ENCODE data around the gene FLRT1. TPM values are rescaled to one million over a fixed set of nuclear protein-coding genes. Genes with fewer than 3 reads are reported as not detected.
A peak's percentile ranks its signal among the peaks of the same experiment; 100 is the strongest.

FLRT1 gene
- total RNA-seq, 2 experiments from 2014 or later: 0.05 to 0.23 TPM

DNA sequence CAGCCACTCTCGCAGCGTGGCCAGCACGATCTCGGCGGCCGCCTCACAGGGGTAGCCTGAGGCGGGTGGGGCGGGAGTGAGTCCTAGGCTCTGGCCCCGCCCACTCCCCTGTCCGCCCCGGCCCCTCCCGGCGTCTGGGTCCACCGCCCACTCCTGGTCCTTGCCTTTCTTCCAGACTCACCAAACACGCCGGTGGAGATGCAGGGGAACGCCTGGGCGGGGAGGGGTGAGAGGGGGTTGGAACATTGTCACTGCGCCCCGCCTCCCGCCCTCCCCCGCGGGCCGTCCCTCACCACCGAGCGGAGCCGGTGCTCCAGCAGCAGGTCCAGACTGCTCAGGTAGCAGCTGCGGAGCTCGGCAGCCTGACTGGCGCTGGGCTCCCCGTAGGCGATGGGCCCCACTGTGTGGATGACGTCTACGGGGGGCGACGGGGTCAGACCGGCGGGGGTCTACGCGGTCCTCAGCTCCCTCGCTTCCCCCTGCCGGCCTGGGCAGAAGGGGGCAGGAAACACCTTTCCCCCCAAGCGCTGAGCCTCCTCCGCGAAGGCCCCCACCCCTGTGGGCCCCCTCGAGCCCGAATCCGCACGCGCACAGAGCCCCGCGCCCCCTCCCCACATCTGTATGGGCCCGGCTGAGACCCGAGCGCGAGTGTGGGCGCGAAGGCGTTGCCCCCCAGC lies 36.2 kb upstream of the FLRT1 start:
- peaks cover 11% of the 10 kb centered on the region for H3K4me1 Mint-ChIP-seq
- no peak overlapping the region for H3K27ac Mint-ChIP-seq
- peaks cover 23% of the 10 kb centered on the region for H3K36me3 Mint-ChIP-seq (ENCODE audit: low read depth)
- H3K4me3 Mint-ChIP-seq: no peak overlapping the region
- peak; percentile 42 for DNase-seq
- H3K27me3 Mint-ChIP-seq: peaks cover 2% of the 10 kb centered on the region
- ChIA-PET POLR2A (interaction anchor here (0.9 to 2.4 kb wide), 6 partner anchors 8 to 301 kb away, joined by 3 to 11 read pairs (median 4); partner anchors contain the start of genes CATSPERZ and OTUB1), CTCF (interaction anchor here (0.7 to 4.9 kb wide), 12 partner anchors 12 to 232 kb away, joined by 3 to 107 read pairs (median 4); partner anchors contain the start of gene COX8A)
- H3K9me3 Mint-ChIP-seq: no peaks in the 10 kb centered on the region

DNA sequence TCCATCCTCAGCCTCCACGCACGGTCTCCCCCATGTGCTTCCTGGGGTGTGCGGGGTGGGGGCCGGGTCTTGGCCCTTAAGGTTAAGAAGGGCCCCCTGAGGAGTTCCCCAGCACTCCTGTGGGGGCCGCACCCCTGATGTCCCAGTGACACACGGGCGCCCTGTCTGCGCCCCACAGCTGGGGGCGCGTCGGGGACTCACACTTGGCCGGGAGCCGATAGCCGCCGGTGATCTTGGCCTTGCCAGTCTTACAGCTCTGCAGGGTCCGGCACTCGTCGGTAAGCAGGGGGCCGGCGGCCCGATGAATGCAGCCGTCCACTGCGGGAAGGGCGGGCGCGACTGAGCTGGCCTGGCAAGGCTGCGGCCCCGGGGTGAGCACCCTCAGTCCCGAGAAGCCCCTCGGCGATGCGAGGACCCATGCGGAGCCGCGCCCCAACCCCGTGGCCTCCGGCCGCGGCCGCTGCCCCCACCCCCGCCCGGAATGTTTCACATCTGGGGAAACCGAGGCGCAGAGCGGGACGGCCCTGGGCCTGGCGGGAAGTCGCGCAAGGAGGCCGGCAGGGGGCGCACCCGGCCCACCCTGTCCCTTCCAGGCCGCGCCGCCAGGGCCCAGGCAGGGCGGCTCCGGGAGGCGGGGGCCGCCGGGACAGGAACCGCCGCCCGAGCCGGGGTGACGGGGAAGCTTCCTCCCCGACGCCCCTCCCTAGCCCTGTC lies 35.5 kb upstream of the FLRT1 start:
- Mint-ChIP-seq H3K4me1 (peaks cover 11% of the 10 kb centered on the region), H3K27me3 (peaks cover 2% of the 10 kb centered on the region), H3K9me3 (no peaks in the 10 kb centered on the region), H3K27ac (no peak overlapping the region), H3K4me3 (no peak overlapping the region), H3K36me3 (ENCODE audit: low read depth) (peaks cover 17% of the 10 kb centered on the region)
- ChIA-PET POLR2A (interaction anchor here (0.7 to 2.4 kb wide), 11 partner anchors 9 to 317 kb away, joined by 3 to 11 read pairs (median 4); partner anchors contain the start of genes CATSPERZ, FERMT3, OTUB1 and TRMT112), CTCF (interaction anchor here (0.7 to 4.9 kb wide), 28 partner anchors 9 to 591 kb away, joined by 3 to 107 read pairs (median 4); partner anchors contain the start of genes CATSPERZ, COX8A, RCOR2 and STIP1)
- peak; percentile 79 for DNase-seq

DNA sequence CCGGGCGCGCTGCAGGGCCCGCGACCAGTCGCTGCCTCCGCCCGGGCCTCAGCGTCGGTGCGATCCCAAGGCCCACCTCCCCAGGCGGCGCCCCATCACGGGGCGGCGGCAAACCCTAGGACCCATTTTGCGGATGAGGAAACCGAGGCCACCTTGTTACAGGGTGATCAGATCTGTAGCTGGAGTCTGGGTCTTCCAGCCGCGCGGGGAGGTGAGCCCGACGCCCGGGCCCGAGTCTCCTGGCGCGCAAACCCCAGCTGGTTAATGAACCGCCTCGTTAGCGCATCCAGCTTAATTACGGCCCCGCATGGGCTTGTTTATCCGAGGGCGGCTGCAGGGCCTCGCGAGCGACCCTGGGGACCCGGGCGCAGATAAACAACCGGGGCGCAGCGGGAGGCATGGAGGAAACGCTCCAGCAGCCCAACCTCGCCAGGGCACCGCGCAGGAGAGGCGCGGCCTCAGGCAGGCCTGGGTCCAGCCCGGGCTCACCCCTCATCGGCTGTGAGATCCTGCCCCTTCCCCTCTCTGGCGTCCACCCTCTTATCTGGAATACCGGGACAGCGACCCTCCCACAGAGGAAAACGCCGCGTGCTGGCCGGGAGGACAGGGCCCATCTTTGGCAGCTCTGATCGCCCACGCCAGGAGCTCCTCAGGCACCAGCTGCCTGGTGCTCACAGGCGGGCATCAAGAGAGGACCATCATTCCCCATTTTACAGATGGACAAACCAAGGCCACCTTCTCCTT lies 34.8 kb upstream of the FLRT1 start:
- ChIA-PET POLR2A (interaction anchor here (0.7 to 2.4 kb wide), 10 partner anchors 10 to 316 kb away, joined by 3 to 11 read pairs (median 4); partner anchors contain the start of genes FERMT3, OTUB1 and TRMT112), CTCF (interaction anchor here (0.7 to 4.9 kb wide), 24 partner anchors 10 to 591 kb away, joined by 3 to 107 read pairs (median 4); partner anchors contain the start of genes CATSPERZ, COX8A, RCOR2 and STIP1)
- DNase-seq: no peak
- H3K9me3 Mint-ChIP-seq: no peaks in the 10 kb centered on the region
- H3K36me3 Mint-ChIP-seq (ENCODE audit: low read depth): peaks cover 14% of the 10 kb centered on the region
- no peak overlapping the region for H3K4me3 Mint-ChIP-seq
- H3K4me1 Mint-ChIP-seq: peaks cover 11% of the 10 kb centered on the region
- peaks cover 2% of the 10 kb centered on the region for H3K27me3 Mint-ChIP-seq
- no peak overlapping the region for H3K27ac Mint-ChIP-seq

DNA sequence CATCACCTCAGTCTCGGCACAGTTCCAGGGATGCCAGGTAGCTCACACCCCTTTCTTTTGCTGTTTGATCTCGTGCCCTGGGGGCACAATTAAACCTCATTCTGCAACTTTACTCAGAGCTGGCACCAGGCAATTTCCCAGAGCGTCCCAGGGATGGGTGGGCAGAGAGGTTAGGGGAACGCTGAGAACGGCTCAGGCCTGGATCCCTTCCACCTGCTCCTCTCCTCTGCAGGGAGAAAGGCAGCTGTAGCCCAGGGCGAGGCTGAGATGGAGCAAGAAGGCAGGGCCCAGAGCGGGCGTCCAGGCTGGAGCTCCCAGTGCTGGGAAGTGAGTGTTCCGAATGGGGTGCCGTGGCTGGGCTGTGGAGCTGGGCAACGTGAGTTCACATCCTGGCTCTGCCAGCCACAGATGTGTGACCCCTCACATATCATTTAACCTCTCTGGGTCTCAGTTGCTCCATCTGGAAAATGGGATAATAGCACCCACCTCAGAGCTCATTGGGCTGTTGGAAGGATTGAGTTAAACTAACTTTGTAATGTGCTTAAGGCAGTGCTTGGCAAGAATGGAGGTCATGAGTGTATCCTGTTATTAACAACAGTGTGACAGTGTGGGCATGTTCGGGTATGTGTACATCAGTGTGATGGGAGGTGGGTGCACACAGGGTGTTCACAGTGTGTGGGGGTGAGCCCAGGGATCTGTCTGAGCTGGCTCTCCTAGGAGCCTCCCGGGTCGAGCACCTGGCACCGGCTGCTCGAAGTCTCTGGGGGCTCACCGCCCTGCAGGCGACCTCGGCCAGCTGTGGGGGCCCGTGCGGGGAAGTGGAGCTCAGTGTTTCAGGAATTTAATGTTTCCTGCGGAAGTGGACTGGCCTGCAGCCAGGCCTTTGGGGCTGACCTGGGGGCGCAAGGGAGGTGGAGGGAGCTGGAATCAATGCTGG lies 34.0 kb upstream of the FLRT1 start:
- Mint-ChIP-seq H3K27ac (no peak overlapping the region), H3K36me3 (ENCODE audit: low read depth) (peaks cover 14% of the 10 kb centered on the region), H3K27me3 (peaks cover 9% of the 10 kb centered on the region), H3K9me3 (no peaks in the 10 kb centered on the region), H3K4me1 (peaks cover 11% of the 10 kb centered on the region), H3K4me3 (no peak overlapping the region)
- CTCF ChIA-PET: interaction anchor here (0.7 to 4.9 kb wide), 5 partner anchors 11 to 303 kb away, joined by 3 to 107 read pairs (median 7); partner anchors contain the start of gene CATSPERZ
- POLR2A ChIA-PET: interaction anchor here (0.7 to 2.4 kb wide), 7 partner anchors 11 to 205 kb away, joined by 3 to 11 read pairs (median 3); partner anchors contain the start of genes FERMT3 and OTUB1
- DNase-seq: no peak

DNA sequence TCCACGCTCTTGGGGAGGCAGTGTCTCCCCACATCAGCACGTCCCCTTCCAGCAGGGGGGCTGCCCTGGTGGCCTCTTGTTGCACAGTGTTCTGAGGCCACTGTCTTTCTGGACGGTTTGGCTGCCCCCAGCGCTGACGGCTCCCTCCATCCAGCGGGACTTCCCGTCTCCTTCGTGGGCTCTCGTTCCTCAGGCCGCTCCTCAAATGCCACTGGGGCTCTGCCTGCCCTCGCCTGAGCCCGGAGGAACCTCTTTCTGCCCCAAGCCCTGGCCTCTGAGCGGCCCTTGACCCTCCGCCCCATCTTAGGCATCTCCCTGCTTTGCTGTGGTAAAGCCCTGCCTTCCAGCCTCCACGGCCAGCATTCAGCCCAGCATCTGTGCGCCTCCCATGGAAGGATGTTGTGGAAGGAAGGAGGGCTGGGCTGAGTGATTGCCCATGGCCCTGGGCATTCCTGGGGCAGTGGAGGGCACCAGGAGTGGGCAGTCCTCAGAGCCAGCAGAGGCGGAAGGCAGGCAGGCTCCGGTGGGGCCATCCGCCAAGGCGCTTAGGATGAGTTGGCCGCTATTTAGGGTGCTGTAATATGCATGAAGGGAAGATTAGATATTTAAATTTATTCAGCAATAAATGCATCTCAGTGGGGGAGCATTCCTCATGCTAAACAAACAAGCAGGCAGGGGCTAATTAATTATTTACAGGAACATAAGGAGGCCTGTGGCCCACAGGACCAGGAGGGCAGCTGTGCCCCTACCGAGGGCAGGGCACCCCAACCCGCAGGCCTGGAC lies 31.7 kb upstream of the FLRT1 start:
- ChIA-PET CTCF (interaction anchor here (4.9 kb wide), 1 partner anchor 145 kb away, joined by 107 read pairs; no protein-coding TSS in a partner anchor), POLR2A (interaction anchor here (1.6 kb wide), 1 partner anchor 9 kb away, joined by 3 read pairs; no protein-coding TSS in a partner anchor)
- Mint-ChIP-seq H3K4me3 (no peak overlapping the region), H3K27ac (no peak overlapping the region), H3K27me3 (peaks cover 26% of the 10 kb centered on the region), H3K4me1 (peaks cover 12% of the 10 kb centered on the region), H3K36me3 (ENCODE audit: low read depth) (peaks cover 2% of the 10 kb centered on the region), H3K9me3 (no peaks in the 10 kb centered on the region)
- no peak for DNase-seq

DNA sequence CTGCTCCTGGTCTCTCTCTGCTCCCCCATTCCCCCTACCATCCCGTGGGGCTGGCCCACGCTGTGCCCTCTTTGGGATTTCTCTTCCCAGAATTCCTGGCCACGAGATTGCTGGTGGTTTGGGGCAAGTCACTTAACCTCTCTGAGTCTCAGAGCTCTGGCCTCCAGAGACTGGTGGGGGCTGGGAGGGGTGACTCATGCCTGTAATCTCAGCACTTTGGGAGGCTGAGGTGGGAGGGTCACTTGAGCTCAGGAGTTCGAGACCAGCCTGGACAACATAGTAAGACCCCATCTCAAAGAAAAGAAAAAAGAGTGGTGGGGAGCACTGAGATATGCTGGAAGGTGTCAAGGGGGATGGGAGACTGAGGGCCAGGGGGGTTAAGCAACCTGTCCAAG lies 31.1 kb upstream of the FLRT1 start:
- ChIA-PET CTCF (no interaction called here), POLR2A (interaction anchor here (1.6 kb wide), 1 partner anchor 10 kb away, joined by 3 read pairs; no protein-coding TSS in a partner anchor)
- Mint-ChIP-seq H3K4me1 (peaks cover 11% of the 10 kb centered on the region), H3K9me3 (no peaks in the 10 kb centered on the region), H3K36me3 (ENCODE audit: low read depth) (peaks cover 2% of the 10 kb centered on the region), H3K27me3 (peaks cover 26% of the 10 kb centered on the region), H3K27ac (no peak overlapping the region), H3K4me3 (no peak overlapping the region)
- DNase-seq: no peak

DNA sequence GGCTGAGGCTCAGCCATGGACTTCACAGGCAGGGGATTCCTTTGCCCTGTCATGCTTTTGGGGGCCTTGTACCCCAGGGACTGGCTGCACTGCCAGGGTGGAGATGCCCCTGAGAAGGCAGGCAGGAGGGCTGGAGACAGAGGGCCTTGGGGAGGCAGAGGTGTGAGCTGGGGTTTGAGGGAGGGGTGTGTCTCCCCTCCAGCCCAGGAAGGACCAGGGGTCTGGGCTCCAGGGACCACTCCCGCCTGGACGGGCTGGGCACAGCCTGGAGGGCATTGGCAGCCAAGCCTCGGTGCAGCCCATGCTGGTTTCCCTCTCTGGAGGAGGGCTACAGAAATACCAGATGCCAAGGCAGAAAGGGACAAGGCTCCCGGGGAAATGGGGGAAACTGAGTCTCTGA lies 30.0 kb upstream of the FLRT1 start:
- no peak for DNase-seq
- ChIA-PET POLR2A (interaction anchor here (1.6 kb wide), 1 partner anchor 11 kb away, joined by 3 read pairs; no protein-coding TSS in a partner anchor), CTCF (interaction anchor here (1.1 kb wide), 1 partner anchor 146 kb away, joined by 3 read pairs; no protein-coding TSS in a partner anchor)
- Mint-ChIP-seq H3K27me3 (peaks cover 26% of the 10 kb centered on the region), H3K27ac (no peak overlapping the region), H3K4me3 (no peak overlapping the region), H3K9me3 (peaks cover 7% of the 10 kb centered on the region), H3K4me1 (peaks cover 8% of the 10 kb centered on the region), H3K36me3 (ENCODE audit: low read depth) (peaks cover 2% of the 10 kb centered on the region)

DNA sequence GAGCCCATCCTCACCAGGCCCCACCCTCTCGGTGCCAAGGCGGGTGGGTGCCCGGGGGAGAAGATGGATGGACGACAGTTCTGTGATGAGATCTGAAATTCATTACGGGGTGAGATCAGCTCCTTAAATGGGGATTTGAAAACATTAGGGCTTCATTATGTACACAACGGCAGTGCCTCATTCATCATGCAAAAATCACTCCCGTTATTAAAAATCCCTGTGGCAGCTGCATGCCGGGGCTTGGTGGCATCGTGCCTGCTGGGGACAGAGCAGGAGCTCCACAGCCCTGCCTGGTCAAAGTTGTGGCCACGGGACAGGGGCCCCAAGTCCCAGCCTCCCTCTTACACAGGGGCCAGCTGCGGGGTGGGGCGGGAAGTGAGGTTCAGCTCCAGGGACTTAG lies 29.3 kb upstream of the FLRT1 start:
- peaks cover 24% of the 10 kb centered on the region for H3K27me3 Mint-ChIP-seq
- peaks cover 5% of the 10 kb centered on the region for H3K4me1 Mint-ChIP-seq

DNA sequence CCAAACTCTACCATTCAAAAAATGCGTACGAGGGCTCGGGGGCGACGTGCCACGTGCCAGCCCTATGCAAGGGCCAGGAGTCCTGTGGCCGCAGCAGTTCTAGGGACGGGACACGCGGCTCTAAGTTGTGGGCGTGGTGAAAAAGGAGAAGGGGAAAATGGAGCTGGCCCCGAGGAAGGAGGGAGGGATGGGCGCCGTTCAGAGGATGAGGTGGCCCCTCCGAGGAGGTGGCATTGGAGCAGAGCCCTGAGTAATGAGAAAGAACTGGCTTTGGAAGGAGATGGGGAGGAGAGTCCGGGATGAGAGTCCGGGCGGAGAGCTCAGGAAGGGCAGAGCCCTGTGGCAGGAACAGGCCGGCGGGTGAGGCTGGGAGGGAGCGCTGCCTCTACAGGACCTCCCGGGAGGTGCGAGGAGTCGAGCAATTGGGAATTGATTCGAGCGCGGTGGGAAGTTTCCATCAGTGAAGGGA lies 28.5 kb upstream of the FLRT1 start:
- Mint-ChIP-seq H3K27ac (no peak overlapping the region), H3K27me3 (peaks cover 24% of the 10 kb centered on the region), H3K36me3 (ENCODE audit: low read depth) (peaks cover 2% of the 10 kb centered on the region), H3K9me3 (peaks cover 14% of the 10 kb centered on the region), H3K4me3 (no peak overlapping the region), H3K4me1 (peaks cover 4% of the 10 kb centered on the region)
- CTCF ChIA-PET: interaction anchor here (0.8 kb wide), 1 partner anchor 528 kb away, joined by 3 read pairs; no protein-coding TSS in a partner anchor
- no peak for DNase-seq
- POLR2A ChIA-PET: interaction anchor here (1.2 kb wide), 1 partner anchor 9 kb away, joined by 3 read pairs; no protein-coding TSS in a partner anchor

More for the DNA sequence above, 29.3 kb upstream of the FLRT1 start:
- peaks cover 14% of the 10 kb centered on the region for H3K9me3 Mint-ChIP-seq
- H3K27ac Mint-ChIP-seq: no peak overlapping the region
- H3K4me3 Mint-ChIP-seq: no peak overlapping the region
- H3K36me3 Mint-ChIP-seq (ENCODE audit: low read depth): peaks cover 2% of the 10 kb centered on the region
- ChIA-PET POLR2A (no interaction called here), CTCF (interaction anchor here (1.1 kb wide), 1 partner anchor 145 kb away, joined by 3 read pairs; no protein-coding TSS in a partner anchor)
- DNase-seq: no peak

DNA sequence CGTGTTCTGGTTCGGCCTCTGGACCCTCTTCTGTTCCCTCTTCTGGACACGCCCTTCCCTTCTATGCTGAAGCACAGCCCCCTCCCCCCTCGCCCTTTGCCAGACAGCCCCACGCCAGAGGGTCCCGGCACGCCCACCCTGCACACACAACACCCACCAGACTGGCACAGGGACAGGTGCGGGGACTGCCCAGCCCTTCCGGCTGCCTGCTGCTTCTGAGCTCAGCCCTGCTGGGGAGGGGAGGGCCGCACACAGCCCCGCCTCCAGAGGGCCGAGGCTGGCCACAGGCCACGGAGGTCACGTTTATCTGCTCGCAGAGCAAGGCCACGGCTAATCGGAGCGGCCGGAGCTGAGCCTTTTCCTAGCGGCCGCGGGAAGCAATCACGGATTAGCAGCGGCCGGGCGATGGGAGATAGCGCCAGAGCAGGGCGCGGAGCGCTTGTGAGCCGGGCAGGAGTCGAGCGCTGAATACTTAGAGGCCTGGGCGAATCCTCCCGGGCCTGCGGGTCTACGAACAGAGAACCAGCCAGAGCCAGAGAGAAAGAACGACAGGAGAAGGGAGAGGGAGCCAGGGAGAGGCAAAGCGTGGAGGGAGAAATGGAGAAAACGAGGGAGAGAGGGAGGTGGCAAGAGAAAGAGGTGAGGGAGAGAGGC lies 28.0 kb upstream of the FLRT1 start:
- POLR2A ChIA-PET: interaction anchor here (1.2 kb wide), 1 partner anchor 8 kb away, joined by 3 read pairs; no protein-coding TSS in a partner anchor
- H3K4me3 Mint-ChIP-seq: no peak overlapping the region
- no peak for DNase-seq
- H3K9me3 Mint-ChIP-seq: peaks cover 14% of the 10 kb centered on the region
- H3K27me3 Mint-ChIP-seq: peaks cover 24% of the 10 kb centered on the region
- peaks cover 4% of the 10 kb centered on the region for H3K4me1 Mint-ChIP-seq
- no peak overlapping the region for H3K27ac Mint-ChIP-seq
- H3K36me3 Mint-ChIP-seq (ENCODE audit: low read depth): peaks cover 2% of the 10 kb centered on the region
- CTCF ChIA-PET: no interaction called here

Data from activated CD4-positive, alpha-beta memory T cell treated with anti-CD3 and anti-CD28 coated beads, Interleukin-2, amount 10 ng/mL, durations not matched to agents 7 days and 5 days (primary cell).